HepG2 (cell line): ENCODE results near the gene TCEA3. TPM values are rescaled to one million over a fixed set of nuclear protein-coding genes. Genes with fewer than 3 reads are reported as not detected.

Experiments used
- CBFB ChIP-seq: sonication (generic); formaldehyde crosslinking; IDR thresholded peaks from 2 replicates; pipeline ENCODE4 v1.4.0; 2020; ENCODE audit warnings: missing genetic modification reagents
- CBX2 ChIP-seq, 2 experiments: fragments of 200-600 bp in 1 of 2; sonication (generic); formaldehyde crosslinking in 1 of 2; IDR thresholded peaks; 2 replicates each; pipeline versions ENCODE4 v1.7.0 to v1.8.1; 2018 to 2022; ENCODE audit warnings: low read depth in 2 of 2, low read length in 1 of 2, mild to moderate bottlenecking in 1 of 2, missing genetic modification reagents in 1 of 2
- IKZF4 ChIP-seq: sonication (generic); formaldehyde crosslinking; IDR thresholded peaks from 2 replicates; pipeline ENCODE4 v1.5.1; 2020; ENCODE audit warnings: borderline replicate concordance, mild to moderate bottlenecking, low read depth, missing genetic modification reagents; ENCODE audit errors: not compliant biosample characterization
- IRX3 ChIP-seq: sonication (generic); formaldehyde crosslinking; IDR thresholded peaks from 2 replicates; pipeline ENCODE4 v1.8.1; 2023; ENCODE audit warnings: mild to moderate bottlenecking, low read depth, missing genetic modification reagents, borderline replicate concordance
- KMT2A ChIP-seq: sonication (generic); formaldehyde crosslinking; IDR thresholded peaks from 2 replicates; pipeline ENCODE4 v1.4.0; 2020; ENCODE audit warnings: missing genetic modification reagents
- NR2F1 ChIP-seq, 2 experiments: fragments of 450-650 bp in 1 of 2; formaldehyde crosslinking in 1 of 2; IDR thresholded peaks; 2 replicates each; pipeline versions ENCODE4 v1.5.0 to v1.6.1; 2016 to 2020; ENCODE audit warnings: mild to moderate bottlenecking in 1 of 2, missing compliant biosample characterization in 1 of 2, missing genetic modification reagents in 1 of 2, moderate library complexity in 1 of 2
- SOX13 ChIP-seq, 3 experiments: fragments of 450-650 bp in 1 of 3; sonication (generic) in 1 of 3; formaldehyde crosslinking in 1 of 3; IDR thresholded peaks in 2 of 3; conservative IDR thresholded peaks in 1 of 3; 2 replicates each; pipeline versions ENCODE4 v1.5.0 to v1.6.1; 2016 to 2020; ENCODE audit warnings: antibody characterized with exemption in 1 of 3, mild to moderate bottlenecking in 1 of 3, missing compliant biosample characterization in 1 of 3, missing genetic modification reagents in 1 of 3, moderate library complexity in 1 of 3
- TARDBP ChIP-seq: sonication (generic); formaldehyde crosslinking; IDR thresholded peaks from 2 replicates; pipeline ENCODE4 v1.8.0; 2022; ENCODE audit warnings: mild to moderate bottlenecking, missing genetic modification reagents
- ZHX2 ChIP-seq, 2 experiments: sonication (generic) in 1 of 2; formaldehyde crosslinking in 1 of 2; IDR thresholded peaks; 2 replicates each; pipeline versions ENCODE4 v1.6.1 to v1.9.0; 2014 to 2022; ENCODE audit warnings: antibody characterized with exemption in 1 of 2, borderline replicate concordance in 1 of 2, inconsistent platforms in 1 of 2, low read depth in 1 of 2, missing genetic modification reagents in 1 of 2
- ZNF136 ChIP-seq: sonication (generic); formaldehyde crosslinking; IDR thresholded peaks from 2 replicates; pipeline ENCODE4 v1.8.1; 2022; ENCODE audit warnings: low read depth, mild to moderate bottlenecking, moderate library complexity, missing genetic modification reagents
- ZNF549 ChIP-seq: sonication (generic); formaldehyde crosslinking; IDR thresholded peaks from 2 replicates; pipeline ENCODE4 v1.5.0; 2020; ENCODE audit warnings: missing genetic modification reagents
- ZNF558 ChIP-seq: sonication (generic); formaldehyde crosslinking; IDR thresholded peaks from 2 replicates; pipeline ENCODE4 v1.9.0; 2022; ENCODE audit warnings: mild to moderate bottlenecking, missing genetic modification reagents, borderline replicate concordance
- ZSCAN29 ChIP-seq: sonication (generic); formaldehyde crosslinking; conservative IDR thresholded peaks from 2 replicates; pipeline ENCODE4 v1.4.0; 2020; ENCODE audit warnings: mild to moderate bottlenecking, missing genetic modification reagents
- polyA plus RNA-seq, 8 experiments: library from polyadenylated mRNA; depleted of rRNA in 3 of 8; stranded (reverse) in 7 of 8; unstranded in 1 of 8; fragments of >200 nt; fragmentation: Illumina TruSeq in 4 of 8; extraction: Trizol in 4 of 8; gene quantifications; 2 replicates each; pipeline versions ENCODE4 v1.2.1 to v1.2.3, GENCODE V29; 2011 to 2016; ENCODE audit warnings: low read depth in 4 of 8, missing spikeins in 1 of 8, mixed read lengths in 1 of 8; ENCODE audit not compliant: insufficient read depth in 1 of 8
- total RNA-seq, 5 experiments: library from RNA; depleted of rRNA; stranded (reverse); fragments of >200 nt; fragmentation: Illumina TruSeq; extraction: Trizol; gene quantifications; 2 replicates each; pipeline ENCODE4 v1.2.3, GENCODE V29; 2016; ENCODE audit warnings: low read depth in 1 of 5
- TF ChIP-seq, protein P1 (sequence below): sonication (generic); formaldehyde crosslinking; IDR thresholded peaks from 2 replicates; pipeline ENCODE4 v1.5.1; 2020; ENCODE audit warnings: mild to moderate bottlenecking, missing genetic modification reagents, moderate library complexity

The TCEA3 gene
- total and polyA plus RNA-seq, 2 of the 13 experiments (the other 11 are each of a cell fraction or from before 2014, with no cell fraction given), result 55.5 to 84.6 TPM

DNA sequence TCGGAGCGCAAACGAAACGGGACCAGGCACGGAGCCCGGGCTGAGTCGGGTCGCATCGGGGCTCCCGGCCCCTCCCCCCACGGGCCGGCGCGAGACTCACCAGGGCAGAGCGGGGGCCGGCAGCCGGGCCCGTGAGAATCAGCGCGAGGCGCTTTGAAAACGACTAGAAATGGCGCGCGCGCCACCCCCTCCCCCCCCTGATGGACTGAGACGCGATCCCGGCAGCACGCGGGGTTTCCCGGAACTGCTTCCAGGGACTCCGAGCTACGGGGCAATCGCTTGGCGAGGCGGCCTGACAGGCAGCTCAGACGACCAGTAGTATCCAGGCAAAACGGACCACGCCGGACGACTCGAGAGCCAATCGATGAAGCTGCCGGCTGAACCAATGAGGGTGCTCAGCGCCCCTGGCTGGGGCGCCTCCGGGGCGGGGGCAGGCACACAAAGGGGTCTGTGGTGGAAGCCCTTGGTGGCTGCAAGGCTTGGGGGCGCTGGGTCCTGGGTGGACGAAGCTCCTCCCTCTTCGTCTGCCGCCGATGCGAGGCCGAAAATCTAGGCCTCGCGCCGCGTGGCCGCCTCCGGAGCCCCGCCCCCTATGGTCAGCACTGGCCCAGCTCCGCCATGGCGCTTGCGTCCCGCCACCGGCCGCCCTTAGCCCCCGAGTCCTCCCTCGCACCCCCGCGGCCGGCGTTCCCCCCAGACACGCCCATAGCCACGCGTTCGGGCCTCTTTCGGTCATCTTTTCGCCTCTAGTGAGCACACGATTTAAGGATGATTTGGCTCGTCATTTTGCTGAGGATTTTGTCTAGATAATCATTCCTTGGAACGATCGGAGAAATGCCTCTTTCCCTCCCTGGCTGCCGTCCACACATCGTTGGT is 80.2 kb downstream of the TCEA3 start, which contains the start of gene HNRNPR (continued):
- TF ChIP-seq ZNF558 (CRISPR knock-in tag) (no peak), TARDBP (CRISPR knock-in tag) (peak; percentile 88), ZNF136 (CRISPR knock-in tag) (no peak), ZHX2 (IDR thresholded peaks at IDR 0.05; ENCODE audit: low read depth) (peak; percentile 71; the same call in 1 of the 2 replicates), ZHX2 (CRISPR knock-in tag; IDR thresholded peaks at IDR 0.05; ENCODE audit: borderline replicate concordance) (no peak), IRX3 (CRISPR knock-in tag) (peak; percentile 59; the same call in 1 of the 2 replicates), IKZF4 (peak; percentile 31), ZSCAN29 (0 out of 2 replicates have a peak, but pooled peaks have one; percentile 39), ZNF549 (no peak), CBFB (CRISPR knock-in tag) (no peak), SOX13 (IDR thresholded peaks at IDR 0.05) (no peak), SOX13 (CRISPR knock-in tag; conservative IDR thresholded peaks at IDR 0.05 in 1 of 2, IDR thresholded peaks at IDR 0.05 in 1 of 2) (0 out of 4 replicates have a peak, but pooled peaks of 1 of the 2 experiments have one; percentile 44), NR2F1 (CRISPR knock-in tag; IDR thresholded peaks at IDR 0.05) (no peak; a peak in 1 of 4 replicates), CBX2 (IDR thresholded peaks at IDR 0.05; ENCODE audit: low read depth, low read length) (no peak), CBX2 (CRISPR knock-in tag; IDR thresholded peaks at IDR 0.05; ENCODE audit: low read depth) (no peak), KMT2A (CRISPR knock-in tag) (no peak)
- TF ChIP-seq, protein P1, sequence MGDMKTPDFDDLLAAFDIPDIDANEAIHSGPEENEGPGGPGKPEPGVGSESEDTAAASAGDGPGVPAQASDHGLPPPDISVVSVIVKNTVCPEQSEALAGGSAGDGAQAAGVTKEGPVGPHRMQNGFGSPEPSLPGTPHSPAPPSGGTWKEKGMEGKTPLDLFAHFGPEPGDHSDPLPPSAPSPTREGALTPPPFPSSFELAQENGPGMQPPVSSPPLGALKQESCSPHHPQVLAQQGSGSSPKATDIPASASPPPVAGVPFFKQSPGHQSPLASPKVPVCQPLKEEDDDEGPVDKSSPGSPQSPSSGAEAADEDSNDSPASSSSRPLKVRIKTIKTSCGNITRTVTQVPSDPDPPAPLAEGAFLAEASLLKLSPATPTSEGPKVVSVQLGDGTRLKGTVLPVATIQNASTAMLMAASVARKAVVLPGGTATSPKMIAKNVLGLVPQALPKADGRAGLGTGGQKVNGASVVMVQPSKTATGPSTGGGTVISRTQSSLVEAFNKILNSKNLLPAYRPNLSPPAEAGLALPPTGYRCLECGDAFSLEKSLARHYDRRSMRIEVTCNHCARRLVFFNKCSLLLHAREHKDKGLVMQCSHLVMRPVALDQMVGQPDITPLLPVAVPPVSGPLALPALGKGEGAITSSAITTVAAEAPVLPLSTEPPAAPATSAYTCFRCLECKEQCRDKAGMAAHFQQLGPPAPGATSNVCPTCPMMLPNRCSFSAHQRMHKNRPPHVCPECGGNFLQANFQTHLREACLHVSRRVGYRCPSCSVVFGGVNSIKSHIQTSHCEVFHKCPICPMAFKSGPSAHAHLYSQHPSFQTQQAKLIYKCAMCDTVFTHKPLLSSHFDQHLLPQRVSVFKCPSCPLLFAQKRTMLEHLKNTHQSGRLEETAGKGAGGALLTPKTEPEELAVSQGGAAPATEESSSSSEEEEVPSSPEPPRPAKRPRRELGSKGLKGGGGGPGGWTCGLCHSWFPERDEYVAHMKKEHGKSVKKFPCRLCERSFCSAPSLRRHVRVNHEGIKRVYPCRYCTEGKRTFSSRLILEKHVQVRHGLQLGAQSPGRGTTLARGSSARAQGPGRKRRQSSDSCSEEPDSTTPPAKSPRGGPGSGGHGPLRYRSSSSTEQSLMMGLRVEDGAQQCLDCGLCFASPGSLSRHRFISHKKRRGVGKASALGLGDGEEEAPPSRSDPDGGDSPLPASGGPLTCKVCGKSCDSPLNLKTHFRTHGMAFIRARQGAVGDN (CRISPR knock-in tag), result peak; percentile 97
